ENCODE results near the gene SPATA6.
"Not testable (repeated sequence)": the region's sequence is repeated elsewhere in the genome, so short reads cannot be mapped to it uniquely, and the experiment has no call there.

DNA sequence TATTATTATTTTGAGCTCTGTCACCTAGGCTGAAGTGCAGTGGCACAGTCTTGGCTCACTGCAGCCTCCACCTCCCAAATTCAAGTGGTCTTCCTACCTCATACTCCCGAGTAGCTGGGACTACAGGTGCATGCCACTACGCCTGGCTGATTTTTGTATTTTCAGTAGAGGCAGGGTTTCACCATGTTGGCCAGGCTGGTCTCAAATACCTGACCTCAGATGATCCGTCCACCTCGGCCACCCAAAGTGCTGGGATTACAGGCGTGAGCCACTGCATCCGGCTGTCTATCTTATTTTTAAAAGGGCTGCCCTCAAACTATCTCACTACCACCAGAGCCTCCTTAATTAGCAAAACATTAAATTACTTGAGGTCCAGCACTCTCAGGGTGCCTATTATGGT is 177.9 kb downstream of the SPATA6 start:
- not testable (repeated sequence) for TF ChIP-seq POLR2A (IDR thresholded peaks at IDR 0.05; ENCODE audit: extremely low read depth, insufficient read length); CTCF (IDR thresholded peaks at IDR 0.05; ENCODE audit: low read depth, low read length); MYC (IDR thresholded peaks at IDR 0.05; ENCODE audit: low read depth, low read length)
- TF ChIP-seq, protein P1, sequence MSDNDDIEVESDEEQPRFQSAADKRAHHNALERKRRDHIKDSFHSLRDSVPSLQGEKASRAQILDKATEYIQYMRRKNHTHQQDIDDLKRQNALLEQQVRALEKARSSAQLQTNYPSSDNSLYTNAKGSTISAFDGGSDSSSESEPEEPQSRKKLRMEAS (IDR thresholded peaks at IDR 0.05; ENCODE audit: low read depth, low read length): not testable (repeated sequence)
